Measurements from ENCODE around the gene C16orf92.

GRCh38 chr16:30004811-30005242 is 18.2 kb upstream of the C16orf92 start:
- TF ChIP-seq ZNF274 (IDR thresholded peaks at IDR 0.05; ENCODE audit: low read depth, low read length): no peak
- TF ChIP-seq SUZ12 (IDR thresholded peaks at IDR 0.05; ENCODE audit: extremely low read depth, insufficient read depth, insufficient read length): no peak
- no peak for TF ChIP-seq YY1 (IDR thresholded peaks at IDR 0.05; ENCODE audit: insufficient read depth, insufficient read length)
